GM15510 (cell line): Measurements from ENCODE around the gene HINFP.

Source experiments
- POLR2A ChIP-seq: IDR thresholded peaks from 3 replicates; pipeline ENCODE4 v1.6.1; 2011; ENCODE audit warnings: borderline replicate concordance; ENCODE audit not compliant: insufficient read length; ENCODE audit errors: extremely low read depth

The HINFP gene

DNA sequence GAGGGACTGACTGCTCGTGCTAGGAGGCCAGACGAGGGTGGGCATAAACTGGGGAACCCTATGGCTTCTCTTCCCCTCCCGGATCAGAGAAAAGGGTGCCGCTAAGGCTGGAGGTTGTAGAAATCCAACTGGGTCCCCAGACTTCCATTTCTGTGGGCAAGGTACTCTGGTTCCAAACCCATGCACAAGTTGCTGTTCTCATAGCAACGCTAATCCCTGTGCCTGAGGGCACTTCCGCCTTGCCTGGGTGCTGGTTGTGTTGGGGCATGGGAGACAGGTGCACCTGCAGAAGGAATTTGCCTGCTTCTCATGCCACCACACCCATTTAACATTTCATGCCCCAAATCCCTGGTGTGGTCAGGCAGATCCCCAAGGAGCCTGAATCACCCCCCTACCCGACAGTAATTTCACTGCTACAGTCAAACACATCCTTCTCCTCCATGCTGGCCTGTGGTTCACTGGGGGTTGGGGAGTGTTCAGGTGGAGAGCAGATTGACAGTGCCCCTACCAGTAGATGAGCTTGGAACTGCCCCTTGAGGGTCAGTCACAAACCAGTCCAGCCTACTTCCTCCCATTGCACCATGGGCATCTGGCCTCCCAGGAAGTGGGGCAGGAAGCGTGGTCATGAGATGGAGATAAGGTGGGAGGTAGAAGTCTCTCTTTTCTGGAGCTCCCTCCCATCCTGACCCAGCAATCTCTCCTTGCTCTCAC lies 13.1 kb upstream of the HINFP start:
- TF ChIP-seq POLR2A, result no peak

DNA sequence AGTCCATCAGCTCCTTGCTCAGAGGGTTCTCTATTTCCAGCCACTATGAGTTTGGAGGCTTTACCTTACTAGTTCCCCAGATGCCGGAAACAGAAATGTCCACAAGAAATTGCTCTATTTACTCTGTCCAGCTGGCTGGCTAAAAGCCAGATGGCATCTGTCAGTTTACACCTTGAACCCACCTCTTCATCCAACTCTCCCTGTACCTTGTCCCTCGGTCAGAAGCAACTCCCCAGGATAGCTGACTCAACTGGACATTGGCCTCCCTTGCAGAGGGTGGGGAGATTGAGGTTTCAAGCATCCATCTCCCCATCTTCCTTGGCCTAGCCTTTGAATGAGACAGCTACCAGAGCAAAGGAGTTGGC lies 12.5 kb upstream of the HINFP start:
- no peak for TF ChIP-seq POLR2A

DNA sequence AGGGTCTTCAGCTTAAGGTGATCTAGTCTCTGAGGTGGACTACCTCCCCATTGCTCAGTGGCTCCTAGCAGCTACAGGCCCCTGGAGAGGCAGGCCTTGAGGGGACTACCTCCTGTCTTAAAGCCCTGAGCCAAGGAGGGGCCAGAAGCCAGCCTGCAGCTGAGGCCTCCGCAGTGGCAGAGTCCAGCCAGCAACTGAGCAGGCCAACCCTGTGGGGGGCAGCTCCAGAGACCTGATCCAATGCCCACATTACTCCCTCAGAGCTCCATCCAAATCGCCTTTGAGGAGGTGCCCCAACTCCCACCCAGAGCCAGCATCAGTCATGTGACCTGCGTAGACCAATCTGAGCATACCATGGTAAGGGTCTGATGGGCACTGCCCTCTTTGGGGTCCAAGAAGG lies 11.5 kb upstream of the HINFP start:
- no peak for TF ChIP-seq POLR2A

DNA sequence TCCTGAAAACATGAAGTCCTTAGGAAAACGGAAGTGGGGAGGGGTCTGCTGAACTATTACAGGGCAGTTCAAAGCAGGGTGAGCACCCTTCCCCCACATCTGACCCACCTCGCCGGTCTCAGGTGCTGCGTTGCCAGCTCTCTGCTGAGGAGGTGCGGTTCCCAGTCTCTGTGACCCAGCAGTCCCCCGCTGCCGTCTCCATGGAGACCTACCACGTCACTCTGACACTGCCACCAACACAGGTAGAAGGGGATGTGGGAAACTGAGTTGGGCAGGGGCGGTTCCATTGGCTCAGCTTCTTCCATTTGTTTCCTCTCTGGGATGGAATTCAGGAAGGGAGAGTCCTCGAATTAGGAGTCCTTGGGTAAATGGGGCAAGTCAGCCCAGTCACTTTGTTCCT lies 10.9 kb upstream of the HINFP start:
- no peak for TF ChIP-seq POLR2A

DNA sequence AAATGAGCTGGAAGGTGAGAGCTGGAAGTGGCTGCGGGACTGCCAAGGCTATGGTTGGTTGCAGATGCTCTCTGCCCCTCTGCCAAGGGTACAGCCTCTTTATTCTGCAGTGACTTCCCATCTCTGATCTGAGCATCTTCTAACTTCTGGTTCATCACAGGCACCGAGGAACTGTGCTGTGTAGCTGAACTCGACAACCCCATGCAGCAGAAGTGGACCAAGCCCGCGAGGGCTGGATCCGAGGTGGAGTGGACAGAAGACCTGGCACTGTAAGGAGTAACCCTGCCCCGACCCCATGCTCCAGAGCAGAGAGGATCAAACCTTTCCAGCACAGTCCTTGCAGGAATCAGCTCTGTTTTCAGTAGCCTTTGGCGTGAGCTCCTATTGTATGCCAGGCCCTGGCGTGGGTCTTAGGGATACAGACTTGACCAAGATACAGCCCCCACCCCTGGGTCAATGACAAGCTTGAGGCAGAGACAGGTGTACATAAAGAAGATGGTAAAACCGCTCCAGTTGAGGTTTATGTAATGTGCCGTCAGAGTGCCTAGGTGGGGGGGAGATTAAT lies 9.9 kb upstream of the HINFP start:
- no peak for TF ChIP-seq POLR2A

DNA sequence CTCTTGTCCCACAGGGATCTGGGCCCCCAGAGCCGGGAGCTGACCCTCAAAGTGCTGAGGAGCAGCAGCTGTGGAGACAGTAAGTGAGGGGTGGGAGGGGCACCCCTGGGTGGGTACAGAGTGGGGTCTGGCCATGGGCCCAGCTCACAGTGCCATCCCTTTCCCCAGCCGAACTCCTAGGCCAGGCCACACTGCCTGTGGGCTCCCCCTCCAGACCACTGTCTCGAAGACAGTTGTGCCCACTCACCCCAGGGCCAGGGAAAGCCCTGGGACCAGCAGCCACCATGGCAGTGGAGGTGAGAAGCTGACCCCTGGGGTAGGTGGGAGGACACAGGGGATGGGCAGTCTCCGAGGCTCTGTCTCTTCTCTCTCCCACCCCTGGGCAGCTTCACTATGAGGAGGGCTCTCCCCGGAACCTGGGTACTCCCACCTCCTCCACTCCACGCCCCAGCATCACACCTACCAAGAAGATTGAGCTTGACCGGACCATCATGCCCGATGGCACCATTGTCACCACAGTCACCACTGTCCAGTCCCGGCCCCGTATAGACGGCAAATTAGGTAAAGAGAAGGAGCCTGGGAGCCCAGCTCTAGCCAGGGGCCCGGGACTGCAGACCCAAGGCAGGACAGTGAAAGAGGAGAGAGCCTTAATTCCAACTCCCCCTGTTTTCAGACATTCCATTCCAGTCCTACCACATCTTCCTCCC lies 8.9 kb upstream of the HINFP start:
- no peak for TF ChIP-seq POLR2A

DNA sequence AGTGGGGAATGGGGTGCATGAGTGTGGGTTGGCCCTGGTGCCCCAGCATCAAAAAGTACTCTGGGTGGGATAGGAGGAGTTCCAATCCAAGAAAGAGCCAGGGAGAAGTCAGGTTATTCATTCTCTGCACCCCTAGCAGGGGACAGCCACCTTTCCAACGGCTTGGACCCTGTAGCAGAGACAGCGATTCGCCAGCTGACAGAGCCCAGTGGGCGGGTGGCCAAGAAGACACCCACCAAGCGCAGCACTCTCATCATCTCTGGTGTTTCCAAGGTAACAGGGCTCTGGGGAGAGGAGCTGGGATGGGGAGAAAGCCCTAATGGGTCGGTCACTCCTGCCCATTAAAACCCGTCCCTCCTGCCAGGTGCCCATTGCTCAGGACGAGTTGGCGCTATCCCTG lies 7.7 kb upstream of the HINFP start:
- no peak for TF ChIP-seq POLR2A

DNA sequence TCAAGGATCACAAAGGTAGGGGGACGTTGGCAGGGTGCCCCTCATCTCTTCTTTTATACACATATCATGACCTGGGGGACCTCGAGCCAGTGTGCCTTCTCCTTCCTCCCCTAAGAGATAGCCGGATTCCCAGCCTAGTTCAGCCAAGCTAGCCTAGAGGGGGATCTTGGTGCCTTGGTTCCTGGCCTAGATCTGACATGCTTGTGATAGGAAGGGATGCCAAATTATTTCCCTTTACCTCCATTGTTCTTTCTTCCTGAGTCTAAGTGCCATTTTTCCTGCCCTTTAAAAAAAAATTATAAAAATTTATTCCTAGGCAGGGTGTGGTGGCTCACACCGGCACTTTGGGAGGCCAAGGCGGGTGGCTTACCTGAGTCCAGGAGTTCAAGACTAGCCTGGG lies 7.0 kb upstream of the HINFP start:
- TF ChIP-seq POLR2A, result no peak

DNA sequence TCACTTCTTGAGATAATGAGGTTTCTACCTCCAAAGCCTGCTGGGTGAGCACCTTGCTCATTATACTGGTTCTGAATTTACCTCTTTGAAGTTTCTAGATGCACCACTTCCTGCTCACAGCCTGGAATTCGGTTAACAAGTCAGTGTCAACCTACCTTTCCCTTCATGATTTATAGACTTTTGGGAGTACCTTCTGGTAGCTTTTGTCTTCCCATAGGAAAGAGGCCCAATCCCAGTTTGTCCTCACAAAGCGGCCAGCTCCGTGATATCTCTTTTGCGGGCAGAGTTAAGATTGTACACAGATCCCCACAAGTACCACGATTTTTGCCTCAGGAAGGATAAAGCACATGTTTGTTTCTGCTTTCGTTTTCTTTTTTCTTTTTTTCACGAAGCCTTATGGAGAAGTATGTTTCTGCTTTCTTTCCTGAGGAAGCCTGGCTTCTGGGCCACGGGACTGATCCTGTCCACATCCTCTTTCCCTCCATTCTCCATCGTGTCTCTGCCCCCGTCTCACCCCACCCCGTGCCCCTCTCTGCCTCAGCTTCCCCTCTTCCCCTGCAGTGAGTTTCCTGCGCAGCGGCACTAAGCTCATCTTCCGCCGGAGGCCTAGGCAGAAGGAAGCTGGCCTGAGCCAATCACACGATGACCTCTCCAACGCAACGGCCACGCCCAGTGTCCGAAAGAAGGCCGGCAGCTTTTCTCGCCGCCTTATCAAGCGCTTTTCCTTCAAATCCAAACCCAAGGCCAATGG lies 5.7 kb upstream of the HINFP start:
- TF ChIP-seq POLR2A, result no peak

DNA sequence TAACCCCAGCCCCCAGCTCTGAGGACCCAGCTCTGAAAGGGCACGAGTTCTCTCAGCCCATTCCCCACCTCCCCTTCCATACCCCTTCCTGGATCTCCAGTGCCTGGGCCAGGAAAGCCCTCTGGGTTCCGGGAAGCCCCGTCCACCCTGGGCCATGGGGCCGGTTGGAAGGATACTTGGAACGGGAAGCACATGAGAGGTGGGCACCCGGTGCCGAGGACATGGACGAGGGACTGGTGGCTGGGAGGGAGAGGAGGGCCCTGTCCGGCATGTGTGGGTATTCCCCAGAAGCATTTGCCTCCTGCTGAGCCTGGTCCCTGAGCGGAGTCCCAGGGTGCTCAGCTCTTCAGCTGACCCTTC lies 5.2 kb upstream of the HINFP start:
- no peak for TF ChIP-seq POLR2A

DNA sequence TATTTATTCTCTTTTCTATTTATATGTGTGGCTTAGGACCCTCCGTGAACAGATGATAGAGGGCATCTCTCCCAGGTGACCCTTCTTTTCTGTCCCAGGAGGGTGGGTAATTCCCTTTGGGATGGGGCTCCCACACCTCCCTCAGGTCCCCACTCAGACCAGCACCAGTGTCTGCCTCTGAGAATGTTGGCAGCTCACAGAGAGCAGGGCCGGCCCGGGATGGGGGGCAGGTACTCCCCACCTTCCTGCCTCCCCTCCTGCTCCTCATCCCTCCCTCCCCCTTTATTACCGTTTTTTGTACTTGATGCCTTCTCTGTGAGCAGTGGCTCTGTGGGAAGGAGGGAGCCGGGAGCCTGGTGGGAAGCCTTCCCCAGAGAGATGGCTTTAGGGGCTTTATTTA lies 4.8 kb upstream of the HINFP start:
- no peak for TF ChIP-seq POLR2A

DNA sequence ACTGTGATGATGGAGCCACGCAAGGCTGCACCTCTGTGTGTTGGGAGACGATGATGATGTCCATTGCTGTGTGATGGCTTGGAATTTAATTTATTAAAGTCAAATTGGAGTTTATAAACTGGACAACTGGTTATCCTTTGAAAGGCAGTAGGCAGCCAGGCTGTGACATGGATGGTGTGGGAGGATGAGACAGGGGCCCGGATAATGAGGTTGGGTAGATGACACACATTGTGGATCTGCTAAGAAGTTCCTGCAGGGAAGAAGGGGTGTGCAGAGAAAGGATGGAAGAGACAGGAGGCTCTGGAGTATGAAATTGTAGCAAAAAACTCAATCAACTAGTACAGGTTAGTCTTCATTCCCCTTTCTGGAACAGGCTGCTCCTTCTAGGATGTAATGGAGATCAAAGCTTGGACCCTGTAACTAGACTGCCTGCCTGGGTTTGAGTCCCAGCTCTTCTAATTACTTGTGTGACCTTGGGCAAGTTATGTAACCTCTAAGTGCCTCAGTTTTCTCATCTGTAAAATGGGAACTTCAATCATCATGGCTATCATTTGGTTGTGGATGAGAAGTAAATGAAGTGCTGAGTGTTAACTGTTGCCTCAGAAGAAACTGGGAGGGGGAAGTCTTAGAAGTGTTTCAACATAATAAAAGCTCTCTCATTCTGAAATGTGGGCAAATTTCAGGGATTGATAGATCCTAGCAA lies 4.2 kb upstream of the HINFP start:
- TF ChIP-seq POLR2A, result no peak

DNA sequence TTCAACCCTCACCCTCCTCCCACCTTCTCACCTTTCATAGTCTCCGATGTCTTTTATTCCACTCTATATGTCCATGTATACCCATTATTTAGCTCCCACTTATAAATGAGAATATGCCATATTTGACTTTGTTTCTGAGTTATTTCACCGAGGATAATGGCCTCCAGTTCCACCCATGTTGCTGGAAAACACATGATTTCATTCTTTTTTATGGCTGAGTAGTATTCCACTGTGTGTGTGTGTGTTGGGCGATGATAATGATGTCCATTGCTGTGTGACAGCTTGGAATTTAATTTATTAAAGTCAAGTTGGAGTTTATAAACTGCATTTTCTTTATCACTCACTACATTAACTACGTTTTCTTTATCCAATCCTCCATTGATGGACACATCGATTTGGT lies 3.2 kb upstream of the HINFP start:
- no peak for TF ChIP-seq POLR2A

DNA sequence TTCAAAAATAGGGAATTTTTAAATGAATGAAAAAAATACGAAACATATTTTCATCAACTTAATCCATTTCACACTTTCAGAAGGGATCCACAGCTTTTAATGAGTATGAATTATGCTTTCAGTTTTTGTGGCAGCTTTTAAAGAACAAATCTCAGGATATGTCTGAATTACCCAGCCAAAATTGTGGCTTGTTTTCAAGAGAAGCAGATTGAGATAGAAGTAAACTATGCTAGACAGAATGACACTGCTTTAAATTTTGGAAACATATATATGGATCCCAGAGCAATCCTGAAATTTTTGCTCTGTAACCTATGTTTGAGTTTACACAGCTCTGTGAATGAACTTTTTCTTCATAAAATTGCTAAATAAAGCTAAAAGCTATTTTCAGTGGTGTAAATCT lies 2.4 kb upstream of the HINFP start:
- no peak for TF ChIP-seq POLR2A

DNA sequence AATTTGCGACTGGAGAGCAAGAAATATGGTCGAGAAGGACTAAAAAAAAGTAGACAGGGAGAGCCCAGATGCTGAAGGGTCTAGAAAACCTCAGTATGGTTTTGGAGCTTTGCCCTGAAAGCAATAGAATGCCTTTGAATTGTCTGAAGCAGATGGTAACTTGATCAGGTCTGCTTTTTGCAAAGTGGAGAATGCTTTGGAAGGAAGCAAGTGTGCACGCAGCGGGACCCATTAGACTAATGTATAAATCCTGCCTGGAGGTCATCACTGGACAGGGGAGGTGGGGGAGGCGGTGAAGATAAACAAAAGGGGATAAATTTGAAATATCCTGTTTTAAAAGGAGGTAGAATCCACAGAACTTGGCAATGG lies 757 bp upstream of the HINFP start:
- no peak for TF ChIP-seq POLR2A
